ENCODE measurements around the gene GRM3.

DNA sequence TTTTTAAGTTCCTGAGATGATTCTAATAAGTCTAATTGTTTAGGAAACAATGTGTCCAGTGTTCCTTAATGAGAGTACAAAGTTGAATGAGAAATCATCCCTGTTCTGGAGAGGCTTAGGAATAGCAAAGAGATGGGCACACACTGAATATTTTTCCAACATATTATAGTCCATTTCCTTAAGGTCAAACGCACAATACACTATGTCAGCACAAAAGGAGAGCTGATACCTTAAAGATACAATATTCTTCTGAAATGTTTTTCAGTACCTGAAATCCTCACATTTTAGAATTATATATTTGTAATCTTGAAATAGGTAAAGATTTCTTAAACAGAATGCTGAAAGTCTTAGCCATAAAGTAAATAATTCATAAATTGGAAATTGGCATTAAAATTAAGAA is 183.2 kb downstream of the GRM3 start:
- TF ChIP-seq, protein P1, sequence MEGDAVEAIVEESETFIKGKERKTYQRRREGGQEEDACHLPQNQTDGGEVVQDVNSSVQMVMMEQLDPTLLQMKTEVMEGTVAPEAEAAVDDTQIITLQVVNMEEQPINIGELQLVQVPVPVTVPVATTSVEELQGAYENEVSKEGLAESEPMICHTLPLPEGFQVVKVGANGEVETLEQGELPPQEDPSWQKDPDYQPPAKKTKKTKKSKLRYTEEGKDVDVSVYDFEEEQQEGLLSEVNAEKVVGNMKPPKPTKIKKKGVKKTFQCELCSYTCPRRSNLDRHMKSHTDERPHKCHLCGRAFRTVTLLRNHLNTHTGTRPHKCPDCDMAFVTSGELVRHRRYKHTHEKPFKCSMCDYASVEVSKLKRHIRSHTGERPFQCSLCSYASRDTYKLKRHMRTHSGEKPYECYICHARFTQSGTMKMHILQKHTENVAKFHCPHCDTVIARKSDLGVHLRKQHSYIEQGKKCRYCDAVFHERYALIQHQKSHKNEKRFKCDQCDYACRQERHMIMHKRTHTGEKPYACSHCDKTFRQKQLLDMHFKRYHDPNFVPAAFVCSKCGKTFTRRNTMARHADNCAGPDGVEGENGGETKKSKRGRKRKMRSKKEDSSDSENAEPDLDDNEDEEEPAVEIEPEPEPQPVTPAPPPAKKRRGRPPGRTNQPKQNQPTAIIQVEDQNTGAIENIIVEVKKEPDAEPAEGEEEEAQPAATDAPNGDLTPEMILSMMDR (IDR thresholded peaks at IDR 0.05; ENCODE audit: extremely low read depth in 1 of 2, insufficient read depth in 1 of 2, low read depth in 1 of 2, low read length in 2 of 2) = no peak
- TF ChIP-seq, protein P2, sequence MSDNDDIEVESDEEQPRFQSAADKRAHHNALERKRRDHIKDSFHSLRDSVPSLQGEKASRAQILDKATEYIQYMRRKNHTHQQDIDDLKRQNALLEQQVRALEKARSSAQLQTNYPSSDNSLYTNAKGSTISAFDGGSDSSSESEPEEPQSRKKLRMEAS (IDR thresholded peaks at IDR 0.05; ENCODE audit: insufficient read depth, insufficient read length) = no peak
- no peak for TF ChIP-seq POLR2AphosphoS5 (IDR thresholded peaks at IDR 0.05; ENCODE audit: insufficient read depth, low read depth, low read length)
